Thyroid gland (tissue), 4 donors: ENCODE measurements around the gene SLC35B1.

Source experiments
- CTCF ChIP-seq, 6 experiments: fragments of 200-600 bp in 3 of 6; fragments of 450-650 bp in 3 of 6; sonication (generic) in 3 of 6; IDR thresholded peaks; one replicate each; pipeline ENCODE4 v1.5.1; 2016 to 2019; ENCODE audit warnings: antibody characterized with exemption in 6 of 6, mild to moderate bottlenecking in 2 of 6, inconsistent platforms in 1 of 6, moderate library complexity in 1 of 6
- POLR2A ChIP-seq, 2 donors: fragments of 450-650 bp; IDR thresholded peaks; one replicate each; pipeline ENCODE4 v1.6.1; 2017; ENCODE audit warnings: antibody characterized with exemption in 2 of 2, mild to moderate bottlenecking in 2 of 2, moderate library complexity in 1 of 2

GRCh38 chr17:49700960-49701359, 6.8 kb downstream of the SLC35B1 start:
- TF ChIP-seq CTCF (IDR thresholded peaks at IDR 0.05) (no peak), POLR2A (IDR thresholded peaks at IDR 0.05) (no peak)
